GM23338 (cell line): ENCODE data around the gene PLCH2. TPM values are rescaled to one million over a fixed set of nuclear protein-coding genes. Genes with fewer than 3 reads are reported as not detected.
A peak's percentile ranks its signal among the peaks of the same experiment; 100 is the strongest.
"Not testable (repeated sequence)": the region's sequence is repeated elsewhere in the genome, so short reads cannot be mapped to it uniquely, and the experiment has no call there.

Experiments
- ATAC-seq: fragments of 200-7000 bp; cut with Tn5 transposase; 3 replicates; pipeline ENCODE4 v1.9.1; 2020
- DNase-seq: peaks from one replicate; pipeline ENCODE4 v3.0.0-alpha.2; 2015; ENCODE audit warnings: low spot score
- H2AFZ ChIP-seq: fragments of 200-600 bp; sonication (generic); 2 replicates; pipeline ENCODE4 v1.8.0; 2016; ENCODE audit warnings: antibody characterized with exemption, mild to moderate bottlenecking, moderate library complexity
- H3F3A ChIP-seq: fragments of 200-600 bp; sonication (generic); replicated peaks from 2 replicates; pipeline ENCODE4 v1.8.0; 2017; ENCODE audit warnings: antibody characterized with exemption, mixed run types, low read depth
- H3K27ac ChIP-seq: fragments of 200-600 bp; sonication (generic); 2 replicates; pipeline ENCODE4 v1.6.1; 2016; ENCODE audit warnings: low read depth
- H3K27me3 ChIP-seq: fragments of 200-600 bp; sonication (generic); 2 replicates; pipeline ENCODE4 v1.8.0; 2016; ENCODE audit warnings: mild to moderate bottlenecking, mixed run types, moderate library complexity; ENCODE audit not compliant: insufficient read depth
- H3K36me3 ChIP-seq: fragments of 200-600 bp; sonication (generic); 2 replicates; pipeline ENCODE4 v1.8.0; 2016; ENCODE audit warnings: mild to moderate bottlenecking; ENCODE audit not compliant: insufficient read depth
- H3K4me1 ChIP-seq: fragments of 200-600 bp; sonication (generic); 2 replicates; pipeline ENCODE4 v1.8.0; 2016; ENCODE audit warnings: mild to moderate bottlenecking, moderate library complexity; ENCODE audit not compliant: insufficient read depth
- H3K4me2 ChIP-seq: fragments of 200-600 bp; sonication (generic); 2 replicates; pipeline ENCODE4 v1.7.1; 2017; ENCODE audit warnings: mixed run types
- H3K4me3 ChIP-seq: fragments of 200-600 bp; sonication (generic); 2 replicates; pipeline ENCODE4 v1.6.1; 2016; ENCODE audit warnings: mixed run types
- H3K79me2 ChIP-seq: fragments of 200-600 bp; sonication (generic); replicated peaks from 2 replicates; pipeline ENCODE4 v1.8.0; 2017; ENCODE audit warnings: mild to moderate bottlenecking; ENCODE audit not compliant: insufficient read depth
- H3K9me2 ChIP-seq: fragments of 200-600 bp; sonication (generic); 2 replicates; pipeline ENCODE4 v1.8.0; 2017; ENCODE audit not compliant: insufficient read depth
- H4K20me1 ChIP-seq: fragments of 200-600 bp; sonication (generic); replicated peaks from 2 replicates; pipeline ENCODE4 v1.8.0; 2017; ENCODE audit warnings: mild to moderate bottlenecking; ENCODE audit not compliant: insufficient read depth
- H3K27ac Mint-ChIP-seq: 2 replicates; pipeline ENCODE4 v1.8.0; 2020; ENCODE audit warnings: inconsistent platforms, mild to moderate bottlenecking, moderate library complexity, mixed read lengths
- H3K27me3 Mint-ChIP-seq: 3 replicates; pipeline ENCODE4 v1.8.0; 2022; ENCODE audit warnings: low read depth, mild to moderate bottlenecking, moderate library complexity, mixed read lengths, inconsistent platforms; ENCODE audit not compliant: insufficient read depth, poor library complexity
- H3K36me3 Mint-ChIP-seq: 3 replicates; pipeline ENCODE4 v1.8.0; 2021; ENCODE audit warnings: low read depth, mild to moderate bottlenecking, inconsistent platforms, moderate library complexity, mixed read lengths
- H3K4me1 Mint-ChIP-seq: 3 replicates; pipeline ENCODE4 v1.8.0; 2020; ENCODE audit warnings: mild to moderate bottlenecking, inconsistent platforms, mixed read lengths
- H3K4me3 Mint-ChIP-seq: 3 replicates; pipeline ENCODE4 v1.8.0; 2021; ENCODE audit warnings: moderate library complexity, mild to moderate bottlenecking, inconsistent platforms, mixed read lengths
- H3K9me3 Mint-ChIP-seq: 3 replicates; pipeline ENCODE4 v1.8.0; 2020; ENCODE audit warnings: moderate library complexity, mild to moderate bottlenecking, inconsistent platforms, mixed read lengths
- CTCF ChIP-seq, 2 experiments: fragments of 200-600 bp in 1 of 2; sonication (generic) in 1 of 2; conservative IDR thresholded peaks; 2 replicates each; pipeline versions ENCODE4 v1.5.1 to v1.6.1; 2016 to 2017; ENCODE audit warnings: antibody characterized with exemption in 2 of 2, low read depth in 2 of 2, mild to moderate bottlenecking in 2 of 2, moderate library complexity in 1 of 2
- NANOG ChIP-seq: IDR thresholded peaks from 2 replicates; pipeline ENCODE4 v1.6.1; 2016; ENCODE audit warnings: antibody characterized with exemption, borderline replicate concordance
- ZNF331 ChIP-seq: fragments of 250-450 bp; sonication (Bioruptor Pico); IDR thresholded peaks from 2 replicates; pipeline ENCODE4 v1.5.0; 2020; ENCODE audit warnings: low read depth, mild to moderate bottlenecking, moderate library complexity
- polyA plus RNA-seq: library from polyadenylated mRNA; unstranded; fragments of >200 nt; fragmentation: Nextera tagmentation; extraction: Ambion mirVana; gene quantifications from 2 replicates; pipeline ENCODE4 v1.2.1, GENCODE V29; 2016
- total RNA-seq: library from RNA; depleted of rRNA; stranded (reverse); fragments of >200 nt; shearing (Covaris generic); gene quantifications from 2 replicates; pipeline ENCODE4 v1.2.3, GENCODE V29; 2014
- TF ChIP-seq, protein P1 (sequence below): IDR thresholded peaks from 2 replicates; pipeline ENCODE4 v1.6.1; 2016; ENCODE audit warnings: antibody characterized with exemption

Gene PLCH2
- total and polyA plus RNA-seq, 2 experiments from 2014 or later: 0.31 TPM; not detected in 1

- H3K79me2 ChIP-seq: no peaks in the 10 kb centered on the region
- 0 out of 2 replicates have a peak overlapping the region, but pooled peaks have one; percentile 50 for H3K27ac ChIP-seq
- TF ChIP-seq CTCF (conservative IDR thresholded peaks at IDR 0.05; ENCODE audit: low read depth in 2 of 2): peak; percentile 85 to 94
- TF ChIP-seq, protein P1, sequence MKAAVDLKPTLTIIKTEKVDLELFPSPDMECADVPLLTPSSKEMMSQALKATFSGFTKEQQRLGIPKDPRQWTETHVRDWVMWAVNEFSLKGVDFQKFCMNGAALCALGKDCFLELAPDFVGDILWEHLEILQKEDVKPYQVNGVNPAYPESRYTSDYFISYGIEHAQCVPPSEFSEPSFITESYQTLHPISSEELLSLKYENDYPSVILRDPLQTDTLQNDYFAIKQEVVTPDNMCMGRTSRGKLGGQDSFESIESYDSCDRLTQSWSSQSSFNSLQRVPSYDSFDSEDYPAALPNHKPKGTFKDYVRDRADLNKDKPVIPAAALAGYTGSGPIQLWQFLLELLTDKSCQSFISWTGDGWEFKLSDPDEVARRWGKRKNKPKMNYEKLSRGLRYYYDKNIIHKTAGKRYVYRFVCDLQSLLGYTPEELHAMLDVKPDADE: no peak
- TF ChIP-seq NANOG: no peak
- no peak for TF ChIP-seq ZNF331
- no peak overlapping the region for H2AFZ ChIP-seq
- H3F3A ChIP-seq: peaks cover 4% of the 10 kb centered on the region; the same call in 1 of the 2 replicates
- no peaks in the 10 kb centered on the region for H3K27me3 ChIP-seq
- Mint-ChIP-seq H3K9me3 (no peaks in the 10 kb centered on the region), H3K27me3 (peaks cover 9% of the 10 kb centered on the region), H3K4me3 (peak overlapping the region; percentile 77; the same call in 2 of the 3 replicates), H3K36me3 (no peaks in the 10 kb centered on the region), H3K4me1 (peaks cover 2% of the 10 kb centered on the region; the same call in 1 of the 3 replicates), H3K27ac (no peak overlapping the region)
- peak overlapping the region; percentile 92 for H3K4me2 ChIP-seq
- peak overlapping the region; percentile 85 for H3K4me3 ChIP-seq
- peaks cover 16% of the 10 kb centered on the region; the same call in 1 of the 2 replicates for H3K4me1 ChIP-seq
- no peaks in the 10 kb centered on the region for H3K36me3 ChIP-seq
- DNase-seq (peak; percentile 89), ATAC-seq (peak; percentile 46)
- H4K20me1 ChIP-seq: no peaks in the 10 kb centered on the region
- no peaks in the 10 kb centered on the region for H3K9me2 ChIP-seq
Observed at GRCh38 chr1:2548068-2548589, 72.0 kb downstream of the PLCH2 start.

- H3K4me3 ChIP-seq, H3K36me3 ChIP-seq, H2AFZ ChIP-seq, H3F3A ChIP-seq, H3K4me1 ChIP-seq, DNase-seq, ATAC-seq, H3K9me3 Mint-ChIP-seq, H3K27ac Mint-ChIP-seq, H3K4me1 Mint-ChIP-seq, H3K79me2 ChIP-seq, H3K27ac ChIP-seq, H3K9me2 ChIP-seq, H3K36me3 Mint-ChIP-seq, H3K4me3 Mint-ChIP-seq, H4K20me1 ChIP-seq, H3K27me3 ChIP-seq, H3K4me2 ChIP-seq: not testable (repeated sequence)
- H3K27me3 Mint-ChIP-seq: peaks cover 11% of the 10 kb centered on the region
Observed at GRCh38 chr1:2549367-2550029, 73.4 kb downstream of the PLCH2 start.

DNA sequence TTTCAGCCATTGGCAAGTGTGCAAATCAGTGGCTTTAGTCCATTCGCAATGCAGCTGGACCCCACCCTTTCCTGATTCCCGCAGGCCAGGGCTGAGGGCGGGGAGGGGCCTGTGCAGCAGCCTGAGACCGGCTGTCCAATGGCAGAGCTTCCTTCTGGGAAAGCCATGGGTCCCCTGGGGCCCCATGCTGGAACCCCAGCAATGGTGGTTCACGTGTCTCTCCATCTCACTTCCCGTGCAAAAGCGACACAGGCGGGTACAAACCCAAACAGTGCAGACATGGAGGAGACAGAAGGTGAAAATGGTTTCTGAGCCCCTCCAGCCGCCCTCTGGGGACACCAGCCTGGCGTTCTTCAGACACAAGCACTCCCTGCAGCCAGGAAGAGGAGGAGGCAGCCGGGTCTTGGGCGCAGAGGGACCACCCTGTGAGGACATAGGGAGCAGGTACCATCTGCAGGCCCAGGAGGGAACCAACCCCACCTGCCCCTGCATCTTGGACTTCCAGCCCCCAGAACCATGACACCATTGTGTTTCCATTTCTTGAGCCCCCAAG is 74.3 kb downstream of the PLCH2 start:
- H3K9me3 Mint-ChIP-seq, DNase-seq, H3K4me3 ChIP-seq, H3K36me3 ChIP-seq, H3F3A ChIP-seq, H4K20me1 ChIP-seq, H3K4me1 ChIP-seq, H3K4me3 Mint-ChIP-seq, H3K27ac ChIP-seq, H3K36me3 Mint-ChIP-seq, H3K27me3 Mint-ChIP-seq, H3K4me2 ChIP-seq, H2AFZ ChIP-seq, ATAC-seq, H3K4me1 Mint-ChIP-seq, H3K27ac Mint-ChIP-seq, H3K27me3 ChIP-seq, H3K9me2 ChIP-seq, H3K79me2 ChIP-seq: not testable (repeated sequence)

GRCh38 chr1:2551544-2551943 is 75.5 kb downstream of the PLCH2 start:
- not testable (repeated sequence) for H3K9me2 ChIP-seq, H3F3A ChIP-seq, H3K4me1 Mint-ChIP-seq, H3K4me3 Mint-ChIP-seq, H3K27ac Mint-ChIP-seq, ATAC-seq, H3K4me3 ChIP-seq, H3K27me3 ChIP-seq, H3K36me3 ChIP-seq, H3K4me1 ChIP-seq, H3K79me2 ChIP-seq, H4K20me1 ChIP-seq, H3K27ac ChIP-seq, H3K36me3 Mint-ChIP-seq, H2AFZ ChIP-seq, H3K4me2 ChIP-seq, H3K27me3 Mint-ChIP-seq, DNase-seq, H3K9me3 Mint-ChIP-seq
